ENCODE measurements around the gene HYDIN. TPM values are rescaled to one million over a fixed set of nuclear protein-coding genes. Genes with fewer than 3 reads are reported as not detected.
"Not testable (repeated sequence)": the region's sequence is repeated elsewhere in the genome, so short reads cannot be mapped to it uniquely, and the experiment has no call there.

The HYDIN gene
- total and polyA plus RNA-seq, 4 donors = 2.4 to 43.3 (median 18.9) TPM

DNA sequence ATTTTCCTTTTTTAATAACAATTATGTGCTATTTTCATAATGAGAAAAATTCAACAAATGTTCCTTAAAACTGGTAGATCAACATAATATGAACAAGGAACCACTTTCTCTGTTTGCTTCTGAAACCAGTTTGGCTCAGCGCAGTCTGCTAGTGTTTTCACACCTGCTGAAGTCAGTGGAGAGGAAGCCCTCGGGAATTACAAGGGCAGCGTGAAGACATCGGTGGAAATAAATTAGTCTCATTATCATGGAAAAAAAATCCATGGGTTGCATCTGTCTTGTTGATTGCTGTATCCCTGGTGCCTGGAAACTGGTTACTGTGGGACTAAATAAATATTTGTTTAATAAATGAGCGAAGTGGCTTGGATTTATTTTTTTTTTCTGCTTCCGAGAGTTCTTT, 245.8 kb downstream of the HYDIN start:
- DNase-seq; H3K36me3 ChIP-seq (ENCODE audit: control insufficient read depth in 4 of 4, insufficient read depth in 4 of 4, low read length in 4 of 4); H3K4me3 ChIP-seq; ATAC-seq (ENCODE audit: insufficient read depth, low FRiP score); H3K27ac ChIP-seq (ENCODE audit: low read depth in 1 of 2, low read length in 1 of 2); H3K9me3 ChIP-seq (ENCODE audit: control insufficient read depth in 4 of 4, insufficient read depth in 3 of 4, low read length in 3 of 4); H3K4me1 ChIP-seq (ENCODE audit: control insufficient read depth in 5 of 5, insufficient read depth in 5 of 5, low read length in 5 of 5); H3K9ac ChIP-seq (ENCODE audit: insufficient read depth in 1 of 2, low read length in 2 of 2); H3K27me3 ChIP-seq (ENCODE audit: control insufficient read depth in 3 of 3, insufficient read depth in 3 of 3, low read length in 2 of 3): not testable (repeated sequence)
- WGBS, 2 donors = 26 to 53% methylated on average over 5 of the region's 6 CpGs

DNA sequence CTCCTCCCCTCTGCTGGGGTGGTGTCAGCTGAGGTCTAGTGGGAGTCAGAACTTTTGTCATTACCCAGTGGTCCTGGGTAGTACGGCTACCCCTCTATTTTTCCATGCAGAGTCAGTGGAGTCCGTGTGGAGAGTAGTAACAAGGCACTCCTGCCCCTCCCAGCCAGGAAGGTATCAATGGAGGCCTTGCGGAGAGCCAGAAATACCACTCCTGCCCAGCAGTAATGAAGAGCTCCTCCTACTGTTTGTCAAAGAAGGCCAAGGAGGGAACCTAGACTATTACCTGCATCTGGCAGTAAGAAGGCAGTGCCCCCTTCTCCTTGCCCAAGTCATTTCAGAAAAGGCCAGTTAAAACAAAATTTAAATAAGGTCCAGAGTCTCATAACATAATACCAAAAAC, 262.2 kb downstream of the HYDIN start:
- not testable (repeated sequence) for H3K9me3 ChIP-seq (ENCODE audit: control insufficient read depth in 4 of 4, insufficient read depth in 3 of 4, low read length in 3 of 4); DNase-seq; H3K36me3 ChIP-seq (ENCODE audit: control insufficient read depth in 4 of 4, insufficient read depth in 4 of 4, low read length in 4 of 4); ATAC-seq (ENCODE audit: insufficient read depth, low FRiP score); H3K4me3 ChIP-seq; H3K27ac ChIP-seq (ENCODE audit: low read depth in 1 of 2, low read length in 1 of 2); H3K9ac ChIP-seq (ENCODE audit: insufficient read depth in 1 of 2, low read length in 2 of 2); H3K4me1 ChIP-seq (ENCODE audit: control insufficient read depth in 5 of 5, insufficient read depth in 5 of 5, low read length in 5 of 5); H3K27me3 ChIP-seq (ENCODE audit: control insufficient read depth in 3 of 3, insufficient read depth in 3 of 3, low read length in 2 of 3)
- 50 to 88% methylated on average over 1 of the region's 3 CpGs for WGBS, 2 donors

DNA sequence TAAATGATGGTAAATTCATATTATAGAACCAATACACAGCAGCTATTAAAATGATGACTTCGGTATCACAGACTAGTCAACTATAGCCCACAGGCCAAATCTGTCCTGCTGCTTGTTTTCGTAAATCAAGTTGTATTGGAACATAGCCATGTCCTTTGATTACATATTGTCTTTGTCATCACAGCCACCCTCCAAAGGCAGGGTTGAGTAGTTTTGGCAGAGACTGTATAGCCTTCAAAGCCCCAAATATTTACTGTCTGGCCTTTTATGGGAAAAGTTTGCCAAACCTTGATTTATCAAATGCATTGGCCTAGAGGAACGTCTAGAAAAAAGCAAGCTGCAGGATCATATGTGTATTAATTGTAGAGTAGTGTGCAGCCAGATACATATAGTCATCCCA, 270.4 kb downstream of the HYDIN start:
- DNase-seq = peak in 2 of 3 donors; percentile 47 to 51
- not testable (repeated sequence) for H3K4me3 ChIP-seq; H3K4me1 ChIP-seq (ENCODE audit: control insufficient read depth in 5 of 5, insufficient read depth in 5 of 5, low read length in 5 of 5); H3K27me3 ChIP-seq (ENCODE audit: control insufficient read depth in 3 of 3, insufficient read depth in 3 of 3, low read length in 2 of 3); H3K9me3 ChIP-seq (ENCODE audit: control insufficient read depth in 4 of 4, insufficient read depth in 3 of 4, low read length in 3 of 4); ATAC-seq (ENCODE audit: insufficient read depth, low FRiP score); H3K36me3 ChIP-seq (ENCODE audit: control insufficient read depth in 4 of 4, insufficient read depth in 4 of 4, low read length in 4 of 4); H3K9ac ChIP-seq (ENCODE audit: insufficient read depth in 1 of 2, low read length in 2 of 2); H3K27ac ChIP-seq (ENCODE audit: low read depth in 1 of 2, low read length in 1 of 2)
- 52 to 100% methylated on average over 1 to 2 of the region's 3 CpGs for WGBS, 2 donors

DNA sequence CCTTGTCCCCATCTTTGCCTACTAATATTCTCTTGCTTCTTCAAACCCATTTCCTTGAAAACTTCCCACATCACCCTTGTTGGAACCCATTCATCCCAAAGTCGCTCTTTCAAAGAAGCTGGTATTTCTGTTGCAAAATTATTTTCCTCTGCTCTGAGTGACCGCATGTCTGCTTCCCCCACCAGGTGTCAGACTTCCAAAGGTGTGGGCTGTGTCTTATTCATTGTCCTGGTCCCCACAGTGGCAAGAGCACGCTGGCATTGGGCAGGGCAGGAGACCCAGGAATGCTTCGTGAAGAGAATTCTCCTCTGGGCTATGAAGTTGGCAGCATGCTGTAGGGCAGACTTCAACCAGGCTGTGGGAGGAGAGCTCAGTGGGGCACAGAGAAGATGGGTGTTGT, 275.6 kb downstream of the HYDIN start:
- H3K9ac ChIP-seq (ENCODE audit: insufficient read depth in 1 of 2, low read length in 2 of 2); H3K4me1 ChIP-seq (ENCODE audit: control insufficient read depth in 5 of 5, insufficient read depth in 5 of 5, low read length in 5 of 5); ATAC-seq (ENCODE audit: insufficient read depth, low FRiP score); H3K27me3 ChIP-seq (ENCODE audit: control insufficient read depth in 3 of 3, insufficient read depth in 3 of 3, low read length in 2 of 3); H3K9me3 ChIP-seq (ENCODE audit: control insufficient read depth in 4 of 4, insufficient read depth in 3 of 4, low read length in 3 of 4); H3K27ac ChIP-seq (ENCODE audit: low read depth in 1 of 2, low read length in 1 of 2); H3K4me3 ChIP-seq; DNase-seq; H3K36me3 ChIP-seq (ENCODE audit: control insufficient read depth in 4 of 4, insufficient read depth in 4 of 4, low read length in 4 of 4): not testable (repeated sequence)
- WGBS, 2 donors = 77 to 80% methylated on average over 2 to 3 of the region's 4 CpGs

DNA sequence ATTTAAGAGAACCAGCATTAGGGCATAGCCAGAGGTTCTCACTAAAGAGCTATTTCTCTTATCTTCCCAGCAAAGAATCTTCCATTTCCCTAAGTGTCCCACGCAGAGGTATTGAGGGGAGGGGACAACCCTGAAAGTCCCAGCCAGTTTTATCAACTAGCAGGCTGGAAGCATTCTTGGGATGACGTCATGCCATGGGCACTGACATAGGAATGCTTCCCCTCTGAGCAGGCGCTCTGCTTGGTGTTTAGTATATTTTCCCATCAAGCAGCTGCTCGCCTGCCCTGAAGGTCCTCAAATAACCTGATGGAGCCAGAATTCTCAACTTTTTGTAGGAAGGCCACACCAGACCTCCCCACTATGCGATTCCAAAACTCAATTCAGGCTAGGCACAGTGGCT, 276.7 kb downstream of the HYDIN start:
- H3K27me3 ChIP-seq (ENCODE audit: control insufficient read depth in 3 of 3, insufficient read depth in 3 of 3, low read length in 2 of 3); H3K27ac ChIP-seq (ENCODE audit: low read depth in 1 of 2, low read length in 1 of 2); H3K36me3 ChIP-seq (ENCODE audit: control insufficient read depth in 4 of 4, insufficient read depth in 4 of 4, low read length in 4 of 4); H3K9ac ChIP-seq (ENCODE audit: insufficient read depth in 1 of 2, low read length in 2 of 2); DNase-seq; H3K9me3 ChIP-seq (ENCODE audit: control insufficient read depth in 4 of 4, insufficient read depth in 3 of 4, low read length in 3 of 4); H3K4me3 ChIP-seq; H3K4me1 ChIP-seq (ENCODE audit: control insufficient read depth in 5 of 5, insufficient read depth in 5 of 5, low read length in 5 of 5); ATAC-seq (ENCODE audit: insufficient read depth, low FRiP score): not testable (repeated sequence)
- no CpG with 5 or more reads among the region's 5 CpGs for WGBS, 2 donors

DNA sequence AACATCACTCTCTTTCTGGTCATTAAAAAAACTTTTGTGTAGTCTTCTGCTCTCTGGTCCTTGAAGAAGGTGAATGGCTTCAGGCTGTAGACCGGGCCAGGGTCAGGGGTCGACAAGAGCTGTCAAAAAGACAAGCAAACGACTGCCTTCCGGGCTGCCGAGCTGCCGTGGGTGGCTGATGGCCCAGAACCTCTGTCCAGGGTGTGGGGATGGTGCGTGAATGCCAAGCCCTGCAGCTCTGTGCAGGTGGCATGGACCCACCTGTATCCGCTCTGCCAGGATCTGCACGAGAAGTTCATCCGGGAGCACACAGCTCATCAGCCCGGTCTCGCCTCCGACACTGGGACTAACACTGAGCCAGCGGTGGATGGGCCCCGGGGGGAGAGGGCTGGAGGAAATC, 287.0 kb downstream of the HYDIN start:
- not testable (repeated sequence) for DNase-seq; H3K36me3 ChIP-seq (ENCODE audit: control insufficient read depth in 4 of 4, insufficient read depth in 4 of 4, low read length in 4 of 4); H3K27me3 ChIP-seq (ENCODE audit: control insufficient read depth in 3 of 3, insufficient read depth in 3 of 3, low read length in 2 of 3); H3K27ac ChIP-seq (ENCODE audit: low read depth in 1 of 2, low read length in 1 of 2); H3K4me1 ChIP-seq (ENCODE audit: control insufficient read depth in 5 of 5, insufficient read depth in 5 of 5, low read length in 5 of 5); H3K4me3 ChIP-seq; ATAC-seq (ENCODE audit: insufficient read depth, low FRiP score); H3K9ac ChIP-seq (ENCODE audit: insufficient read depth in 1 of 2, low read length in 2 of 2); H3K9me3 ChIP-seq (ENCODE audit: control insufficient read depth in 4 of 4, insufficient read depth in 3 of 4, low read length in 3 of 4)
- WGBS, 2 donors = 70 to 82% methylated on average over 15 of the region's 15 CpGs

DNA sequence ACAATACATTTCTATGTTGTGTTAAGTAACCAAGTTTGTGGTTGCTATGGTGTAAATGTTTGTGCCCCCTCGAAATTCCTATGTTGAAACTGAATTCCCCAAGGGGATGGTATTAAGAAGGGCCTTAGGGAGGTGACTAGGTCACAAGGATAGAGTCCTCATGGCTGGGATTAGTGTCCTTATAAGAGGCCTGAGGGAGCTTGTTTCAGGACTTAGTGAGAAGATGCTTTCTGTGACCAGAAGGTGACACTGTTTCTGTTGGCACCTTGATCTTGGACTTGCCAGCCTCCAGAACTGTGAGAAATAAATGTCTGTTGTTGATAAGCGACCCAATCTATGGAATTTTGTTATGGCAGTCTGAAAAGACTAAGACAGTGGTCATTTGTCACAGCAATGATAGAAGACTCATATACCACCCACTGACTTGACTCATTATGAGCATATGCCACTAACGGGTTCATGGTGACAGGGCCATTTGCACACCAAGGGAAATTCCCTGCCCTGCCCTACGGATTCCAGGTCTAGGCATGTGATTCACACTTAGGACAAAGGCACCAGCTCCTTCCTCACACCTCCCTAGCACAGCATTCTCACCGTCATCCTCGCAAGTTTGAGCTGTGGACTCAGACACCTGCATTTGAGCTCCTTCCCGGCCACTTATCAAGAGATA, 290.7 kb downstream of the HYDIN start:
- not testable (repeated sequence) for H3K27me3 ChIP-seq (ENCODE audit: control insufficient read depth in 3 of 3, insufficient read depth in 3 of 3, low read length in 2 of 3); DNase-seq; H3K36me3 ChIP-seq (ENCODE audit: control insufficient read depth in 4 of 4, insufficient read depth in 4 of 4, low read length in 4 of 4); ATAC-seq (ENCODE audit: insufficient read depth, low FRiP score); H3K4me1 ChIP-seq (ENCODE audit: control insufficient read depth in 5 of 5, insufficient read depth in 5 of 5, low read length in 5 of 5); H3K9ac ChIP-seq (ENCODE audit: insufficient read depth in 1 of 2, low read length in 2 of 2); H3K9me3 ChIP-seq (ENCODE audit: control insufficient read depth in 4 of 4, insufficient read depth in 3 of 4, low read length in 3 of 4); H3K27ac ChIP-seq (ENCODE audit: low read depth in 1 of 2, low read length in 1 of 2); H3K4me3 ChIP-seq
- 40 to 44% methylated on average over 2 to 3 of the region's 7 CpGs for WGBS, 2 donors

DNA sequence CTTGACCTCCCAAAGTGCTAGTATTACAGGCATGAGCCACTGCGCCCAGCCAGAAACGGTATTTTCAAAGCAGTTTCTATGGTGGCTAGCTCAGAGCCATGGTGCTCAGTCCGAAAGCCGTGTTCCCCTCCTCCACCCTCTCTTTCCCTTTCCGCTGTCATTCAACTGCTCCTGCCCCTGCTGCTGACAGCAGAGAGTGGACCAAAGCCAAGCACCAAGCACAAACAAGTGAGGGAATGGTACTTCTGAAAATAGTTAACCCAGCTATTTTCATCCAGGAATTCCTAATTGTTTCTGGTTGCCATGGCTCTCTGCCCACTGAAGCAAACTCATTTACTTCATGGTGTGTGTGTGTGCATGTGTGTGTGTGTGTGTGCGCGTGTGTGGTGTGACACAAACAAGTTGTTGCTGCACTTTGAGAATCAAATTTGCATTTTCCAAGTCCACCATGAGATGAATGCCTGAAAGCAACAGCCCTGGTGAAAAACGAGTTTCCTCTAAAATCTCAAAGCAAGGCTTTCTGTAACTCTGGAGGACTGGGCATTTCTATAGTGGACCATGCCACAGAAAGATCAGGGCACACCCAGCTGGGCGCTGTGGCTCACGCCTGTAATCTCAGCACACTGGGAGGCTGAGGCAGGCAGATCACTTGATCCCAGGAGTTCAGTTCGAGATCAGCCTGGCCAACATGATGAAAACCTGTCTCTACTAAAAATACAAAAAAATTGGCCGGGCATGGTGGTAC, 293.6 kb downstream of the HYDIN start:
- H3K9ac ChIP-seq (ENCODE audit: insufficient read depth in 1 of 2, low read length in 2 of 2); H3K36me3 ChIP-seq (ENCODE audit: control insufficient read depth in 4 of 4, insufficient read depth in 4 of 4, low read length in 4 of 4); H3K27me3 ChIP-seq (ENCODE audit: control insufficient read depth in 3 of 3, insufficient read depth in 3 of 3, low read length in 2 of 3); H3K27ac ChIP-seq (ENCODE audit: low read depth in 1 of 2, low read length in 1 of 2); H3K4me1 ChIP-seq (ENCODE audit: control insufficient read depth in 5 of 5, insufficient read depth in 5 of 5, low read length in 5 of 5); ATAC-seq (ENCODE audit: insufficient read depth, low FRiP score); H3K4me3 ChIP-seq; H3K9me3 ChIP-seq (ENCODE audit: control insufficient read depth in 4 of 4, insufficient read depth in 3 of 4, low read length in 3 of 4): not testable (repeated sequence)
- peak; percentile 20 to 68 (median 31) for DNase-seq
- 60 to 62% methylated on average over 7 to 9 of the region's 12 CpGs for WGBS, 2 donors
